Dermis blood vessel endothelial cell (primary cell): Measurements from ENCODE around the gene C21orf91. TPM values are rescaled to one million over a fixed set of nuclear protein-coding genes. Genes with fewer than 3 reads are reported as not detected.
"Not testable (repeated sequence)": the region's sequence is repeated elsewhere in the genome, so short reads cannot be mapped to it uniquely, and the experiment has no call there.

ENCODE experiments used
- DNase-seq: peaks from one replicate; pipeline ENCODE4 v3.0.0; 2010
- total RNA-seq: library from RNA; depleted of rRNA; stranded (reverse); fragments of >200 nt; gene quantifications from 2 replicates; pipeline ENCODE4 v1.2.3, GENCODE V29; 2014

Gene C21orf91
- total RNA-seq, 1 donor from 2014 or later = 9.2 TPM

DNA sequence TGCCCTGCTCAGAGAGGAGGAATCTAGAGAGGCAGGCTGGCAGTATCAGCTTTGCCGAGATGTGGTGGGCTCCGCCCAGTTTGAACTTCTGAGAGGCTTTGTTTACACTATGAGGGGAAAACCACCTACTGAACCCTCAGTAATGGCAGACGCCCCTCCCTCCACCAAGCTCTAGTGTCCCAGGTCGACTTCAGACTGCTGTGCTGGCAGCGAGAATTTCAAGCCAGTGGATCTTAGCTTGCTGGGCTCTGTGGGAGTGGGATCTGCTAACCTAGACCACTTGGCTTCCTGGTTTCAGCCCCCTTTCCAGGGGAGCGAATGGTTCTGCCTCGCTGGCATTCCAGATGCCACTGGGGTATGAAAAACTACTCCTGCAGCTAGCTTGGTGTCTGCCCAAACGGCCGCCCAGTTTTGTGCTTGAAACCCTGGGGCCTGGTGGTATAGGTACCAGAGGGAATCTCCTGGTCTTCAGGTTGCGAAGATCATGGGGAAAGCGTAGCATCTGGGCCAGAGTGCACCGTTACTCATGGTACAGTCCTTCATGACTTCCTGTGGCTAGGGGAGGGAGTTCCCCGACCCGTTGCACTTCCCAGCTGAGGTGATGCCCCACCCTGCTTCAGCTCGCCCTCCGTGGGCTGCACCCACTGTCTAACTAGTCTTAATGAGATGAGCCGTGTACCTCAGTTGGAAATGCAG, 43.6 kb downstream of the C21orf91 start:
- DNase-seq = no peak

DNA sequence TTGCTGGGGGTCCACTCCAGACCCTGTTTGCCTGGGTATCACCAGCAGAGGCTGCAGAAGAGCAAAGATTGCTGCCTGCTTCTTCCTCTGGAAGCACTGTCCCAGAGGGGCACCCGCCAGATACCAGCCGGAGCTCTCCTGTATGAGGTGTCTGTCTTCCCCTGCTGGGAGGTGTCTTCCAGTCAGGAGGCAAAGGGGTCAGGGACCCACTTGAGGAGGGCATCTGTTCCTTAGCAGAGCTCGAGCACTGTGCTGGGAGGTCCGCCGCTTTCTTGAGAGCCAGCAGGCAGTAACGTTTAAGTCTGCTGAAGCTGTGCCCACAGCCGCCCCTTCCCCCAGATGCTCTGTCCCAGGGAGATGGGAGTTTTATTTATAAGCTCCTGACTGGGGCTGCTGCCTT, 44.1 kb downstream of the C21orf91 start:
- not testable (repeated sequence) for DNase-seq

DNA sequence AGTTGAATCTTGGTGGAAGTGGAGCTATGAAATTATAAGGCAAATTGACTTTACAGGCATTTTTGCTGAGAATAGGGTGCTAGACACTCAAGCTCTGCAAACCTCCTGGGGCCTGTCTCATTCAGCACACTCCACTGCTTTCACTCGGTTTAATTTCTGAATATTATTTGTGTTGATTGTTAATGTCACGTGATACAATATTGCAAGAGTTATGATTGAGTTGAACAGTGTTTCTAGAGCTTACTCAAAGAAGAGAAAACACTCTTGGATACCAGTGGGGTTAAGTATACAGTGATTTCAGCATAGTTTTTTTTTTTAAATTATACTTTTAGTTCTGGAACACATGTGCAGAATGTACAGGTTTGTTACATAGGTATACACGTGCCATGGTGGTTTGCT, 49.7 kb downstream of the C21orf91 start:
- no peak for DNase-seq

DNA sequence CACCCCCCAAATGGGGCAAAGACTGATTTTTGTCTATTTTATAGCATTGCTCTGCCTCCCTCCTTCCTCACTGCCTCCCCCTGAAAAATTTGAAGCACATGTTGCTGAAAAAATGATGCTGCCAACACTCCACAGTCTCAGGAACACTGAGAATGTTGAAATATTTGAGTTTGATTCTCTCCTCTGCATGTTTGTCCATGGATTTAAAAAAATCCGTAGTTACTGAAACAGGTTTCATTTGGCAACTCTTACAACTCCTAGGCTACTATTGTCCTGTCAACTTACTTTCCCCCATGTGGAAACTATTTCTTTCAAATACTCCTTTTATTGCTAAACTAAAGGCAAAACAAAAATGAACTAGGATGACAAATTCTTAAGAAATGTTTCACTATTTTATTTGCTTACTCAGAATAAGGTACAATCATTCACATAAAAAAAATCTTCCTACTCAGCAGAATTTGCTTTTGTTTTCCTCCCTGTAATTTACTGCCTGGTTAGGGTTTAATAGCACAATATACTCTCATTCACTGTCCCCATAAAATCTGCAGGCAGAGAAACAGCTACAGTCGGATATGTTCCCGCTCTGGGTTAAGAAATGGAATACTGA, 50.2 kb downstream of the C21orf91 start:
- no peak for DNase-seq

DNA sequence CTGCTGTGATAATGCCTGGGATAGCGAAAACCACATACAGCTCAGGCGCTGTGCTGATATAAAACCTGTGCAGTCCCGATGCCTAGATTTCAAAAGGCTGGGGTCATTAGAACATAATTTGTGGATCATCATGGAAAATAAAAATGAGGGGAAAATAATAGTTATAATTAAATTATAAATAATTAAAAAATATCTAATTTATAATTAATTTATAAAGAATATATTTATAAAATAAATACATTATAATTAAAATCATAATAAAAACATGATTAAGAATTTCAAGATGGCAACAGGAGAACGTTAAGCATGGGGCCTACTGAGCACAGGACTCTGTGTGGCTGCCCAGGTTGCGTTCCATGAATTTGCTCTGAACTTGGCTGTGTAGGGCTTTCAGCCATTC, 53.9 kb downstream of the C21orf91 start:
- no peak for DNase-seq

DNA sequence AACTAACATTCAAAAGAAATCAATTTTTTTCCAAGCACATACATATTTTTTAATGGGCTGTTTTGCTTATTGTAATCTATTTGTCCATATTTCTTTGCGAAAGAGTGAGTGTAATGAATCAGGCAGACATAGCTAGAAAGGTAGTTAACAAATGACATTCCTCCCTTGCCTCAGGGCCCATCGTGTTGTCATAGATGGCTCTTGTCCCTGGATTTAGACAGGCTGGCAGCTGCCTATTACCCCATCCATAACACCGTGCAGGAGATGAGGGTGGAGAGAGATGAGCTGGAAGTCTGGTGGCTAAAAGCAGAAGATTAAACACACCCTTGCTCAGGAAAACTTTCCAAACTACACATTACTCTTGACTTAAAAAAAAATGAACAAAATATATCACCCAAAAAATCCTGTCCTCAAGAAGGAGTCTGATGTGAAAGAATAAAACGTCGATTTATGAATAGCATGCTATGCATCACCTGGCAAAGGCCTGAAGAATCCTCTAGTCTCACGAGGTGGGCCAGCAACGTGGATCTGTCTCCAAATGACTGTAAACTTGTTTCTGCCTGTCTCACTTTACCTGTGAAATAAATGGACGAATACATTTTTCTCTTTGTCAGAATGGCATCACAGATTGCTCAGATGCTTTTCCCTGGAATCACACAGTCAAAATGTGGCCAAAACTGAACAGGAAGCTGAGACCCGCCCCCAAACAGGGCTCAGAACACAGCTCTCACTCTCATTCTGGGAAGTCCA, 55.7 kb downstream of the C21orf91 start:
- DNase-seq = no peak

DNA sequence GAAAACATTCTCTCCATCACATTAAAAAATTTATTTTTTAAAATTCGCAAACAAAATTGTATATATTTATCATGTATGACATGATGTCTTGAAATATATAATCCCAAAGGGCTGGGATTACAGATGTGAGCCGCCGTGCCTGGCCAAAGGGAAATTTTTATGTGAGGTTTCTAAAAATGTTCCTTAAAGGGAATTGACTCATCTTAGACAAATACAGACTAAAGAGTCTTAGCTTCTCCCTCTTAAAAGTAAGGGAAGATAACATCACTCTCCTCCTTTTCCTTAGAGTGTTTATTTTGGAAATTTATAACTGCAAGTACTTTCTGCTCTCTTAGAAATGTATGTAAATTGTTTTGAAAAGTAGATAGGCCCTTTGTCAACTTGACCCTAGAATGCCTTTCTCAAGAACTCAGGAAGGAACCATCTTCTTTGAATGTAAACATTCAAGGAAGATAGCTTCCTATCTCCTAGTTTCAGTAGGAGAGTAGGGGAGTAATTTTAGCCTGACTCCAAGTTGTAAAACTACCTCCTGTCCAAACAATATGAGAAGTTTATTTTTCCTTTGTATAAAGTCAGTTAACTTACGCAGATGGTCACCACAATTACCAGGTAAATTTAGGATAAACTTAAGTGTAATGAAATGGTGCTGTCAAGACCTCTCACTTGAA, 59.5 kb downstream of the C21orf91 start:
- no peak for DNase-seq

DNA sequence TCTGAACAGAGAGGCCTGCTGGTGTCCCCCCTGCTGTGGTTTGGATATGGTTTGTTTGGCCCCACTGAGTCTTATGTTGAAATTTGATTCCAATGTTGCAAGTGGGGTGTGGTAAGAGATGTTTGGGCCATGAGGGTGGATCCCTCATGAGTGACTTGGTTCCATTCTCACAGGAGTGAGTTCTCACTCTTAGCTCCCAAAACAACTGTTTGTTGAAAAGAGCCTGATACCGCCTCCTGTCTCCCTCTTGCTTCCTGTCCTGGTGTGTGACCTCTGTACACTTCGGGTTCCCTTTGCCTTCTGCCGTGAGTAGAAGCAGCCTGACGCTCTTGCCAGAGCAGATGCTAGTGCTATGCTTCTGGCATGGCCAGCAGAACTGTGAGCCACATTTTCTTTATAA, 60.5 kb downstream of the C21orf91 start:
- no peak for DNase-seq

DNA sequence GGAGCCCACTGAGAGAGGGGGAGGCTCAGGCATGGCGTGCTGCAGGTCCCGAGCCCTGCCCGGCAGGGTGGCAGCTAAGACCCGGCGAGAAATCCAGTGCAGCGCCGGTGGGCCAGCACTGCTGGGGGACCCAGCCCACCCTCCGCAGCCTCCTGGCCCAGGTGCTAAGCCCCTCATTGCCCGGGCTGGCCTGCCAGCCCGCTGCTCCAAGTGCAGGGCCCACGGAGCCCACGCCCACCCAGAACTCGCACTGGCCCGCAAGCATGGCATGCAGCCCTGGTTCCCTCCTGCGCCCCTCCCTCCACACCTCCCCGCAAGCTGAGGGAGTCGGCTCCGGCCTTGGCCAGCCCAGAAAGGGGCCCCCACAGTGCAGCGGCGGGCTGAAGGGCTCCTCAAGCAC, 61.5 kb downstream of the C21orf91 start:
- DNase-seq = no peak

DNA sequence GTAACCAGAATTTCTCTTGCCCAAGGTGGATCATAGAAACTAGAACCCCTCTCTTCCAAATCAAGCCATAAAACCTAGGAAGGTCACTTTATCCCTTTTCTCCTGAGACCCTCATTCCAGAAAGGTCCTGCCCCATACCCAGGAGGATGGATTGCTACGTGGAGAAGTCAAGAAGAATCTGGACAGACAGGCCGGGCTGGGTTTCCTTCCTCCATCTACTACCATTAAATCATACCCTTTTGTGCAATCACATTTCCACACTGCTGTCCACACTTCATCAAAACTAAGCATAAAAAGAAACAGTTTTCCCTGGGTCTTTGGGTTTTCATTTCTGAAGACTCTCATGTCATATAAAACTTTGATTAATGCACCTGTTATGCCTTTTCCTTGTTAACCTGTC, 65.4 kb downstream of the C21orf91 start:
- DNase-seq = no peak

DNA sequence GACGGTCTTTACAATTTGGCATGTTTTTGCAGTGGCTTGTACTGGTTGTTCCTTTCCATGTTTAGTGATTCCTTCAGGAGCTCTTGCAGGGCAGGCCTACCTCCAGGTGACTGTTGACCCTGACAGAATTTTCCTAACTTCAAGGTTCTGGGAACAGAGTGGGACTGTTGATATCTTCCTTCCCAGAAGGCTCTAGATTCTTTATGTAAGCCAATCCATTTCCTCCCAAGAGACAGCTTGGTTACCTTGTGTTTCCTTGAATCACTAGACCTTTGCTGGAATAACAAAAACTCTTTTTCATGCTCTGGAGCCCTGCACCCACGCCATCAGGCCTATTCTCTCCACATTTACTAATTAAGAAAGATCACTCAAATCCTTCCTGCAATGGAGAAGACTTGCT, 67.0 kb downstream of the C21orf91 start:
- no peak for DNase-seq

DNA sequence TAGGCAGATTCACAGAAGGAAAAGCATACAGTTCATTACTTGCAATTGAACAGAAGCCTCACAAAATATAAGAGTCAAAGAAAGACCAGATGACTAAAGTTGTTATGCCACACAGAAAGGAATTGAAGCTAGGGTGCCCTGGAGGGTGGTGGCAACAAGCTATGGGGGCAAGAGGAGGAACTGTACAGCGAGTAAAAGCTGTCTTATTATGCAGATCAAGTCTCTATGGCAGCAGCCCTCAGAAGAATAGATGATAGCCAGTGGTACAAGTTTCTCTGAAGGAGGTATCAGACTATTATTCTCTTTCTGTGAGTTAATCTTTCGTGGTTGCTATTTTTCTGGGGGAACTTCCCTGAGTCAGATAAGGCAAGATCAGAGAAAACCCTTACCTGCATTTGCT, 72.2 kb downstream of the C21orf91 start:
- no peak for DNase-seq

DNA sequence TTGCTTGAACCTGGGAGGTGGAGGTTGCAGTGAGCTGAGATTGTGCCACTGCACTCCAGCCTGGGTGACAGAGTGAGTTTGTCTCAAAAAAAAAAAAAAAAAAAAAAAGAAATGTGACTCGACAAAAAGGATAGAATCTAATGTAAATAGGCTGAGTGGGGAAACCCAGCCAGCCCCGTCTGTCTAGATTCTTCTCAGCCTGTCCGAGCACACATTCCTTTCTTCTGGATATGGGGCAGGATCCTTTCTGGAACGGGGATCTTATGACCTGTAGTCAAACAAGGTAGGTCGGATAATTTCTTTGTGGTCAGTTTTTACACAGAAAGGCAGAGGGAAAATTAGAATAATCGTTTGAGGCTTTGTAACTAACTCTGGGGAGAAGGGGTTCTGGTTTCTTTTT, 74.1 kb downstream of the C21orf91 start:
- no peak for DNase-seq

DNA sequence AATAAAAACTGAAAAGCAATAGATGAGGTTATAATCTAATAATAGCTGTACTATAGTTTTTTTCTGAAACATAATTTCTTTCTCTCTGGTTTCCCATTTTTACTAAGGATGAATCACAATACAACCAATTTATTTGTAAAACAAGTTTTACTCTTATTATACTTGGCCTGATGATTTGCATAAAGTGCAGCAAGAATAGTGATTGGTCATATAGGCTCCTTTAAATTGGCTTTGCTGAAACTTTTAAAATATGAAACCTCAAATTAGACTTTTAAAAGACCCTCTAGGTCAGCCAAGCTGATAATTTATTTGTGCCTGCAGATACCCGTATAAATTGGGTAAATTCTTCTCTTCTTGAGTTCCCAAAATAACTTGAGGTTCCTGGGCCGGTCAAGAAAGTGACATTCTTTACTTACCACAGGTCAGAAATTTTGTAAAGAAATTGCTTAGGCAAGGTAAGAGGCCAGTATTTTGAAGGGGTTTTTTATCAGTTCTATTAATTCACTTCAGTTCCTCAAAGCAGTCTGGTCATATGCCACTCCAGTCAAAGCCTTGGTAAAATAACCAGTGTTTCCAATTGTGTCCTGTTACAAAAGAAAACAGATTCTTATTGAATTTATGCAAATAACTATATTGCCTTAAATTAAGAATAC, 76.1 kb downstream of the C21orf91 start:
- no peak for DNase-seq

DNA sequence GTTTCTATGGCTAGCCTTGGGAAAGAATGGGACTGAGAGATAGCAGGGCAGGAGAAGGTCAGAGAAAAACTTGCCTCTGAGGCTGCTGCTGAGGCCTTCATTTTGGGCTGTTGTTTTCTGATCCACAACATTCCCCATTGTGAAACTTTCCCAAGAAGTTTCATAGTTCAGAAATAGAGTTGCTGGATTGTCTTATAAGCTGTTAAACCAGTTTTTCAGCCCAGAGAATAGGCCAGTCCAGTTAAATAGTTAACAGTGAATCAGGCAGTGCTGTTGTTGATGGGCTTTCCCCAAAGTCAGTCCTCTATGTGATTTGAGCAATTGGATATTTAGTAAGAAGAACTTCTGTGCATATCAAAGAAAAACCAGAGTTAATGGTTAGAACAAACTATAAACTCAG, 77.0 kb downstream of the C21orf91 start:
- DNase-seq = no peak

Other genes starting within 250 kb of the C21orf91 start
- 16.5 and 19.7 TPM in 2 replicates for gene BTG3, start 206.5 kb downstream of the C21orf91 start, total RNA-seq